HG03045 (cell line): Measurements from ENCODE around the gene SYNGR2.
A peak's percentile ranks its signal among the peaks of the same experiment; 100 is the strongest.

Experiments
- ATAC-seq: cut with Tn5 transposase; IDR thresholded peaks from one replicate; pipeline ENCODE4 v1.9.1; 2021; ENCODE audit warnings: mild to moderate bottlenecking, moderate library complexity; ENCODE audit not compliant: unreplicated experiment

Gene SYNGR2

DNA sequence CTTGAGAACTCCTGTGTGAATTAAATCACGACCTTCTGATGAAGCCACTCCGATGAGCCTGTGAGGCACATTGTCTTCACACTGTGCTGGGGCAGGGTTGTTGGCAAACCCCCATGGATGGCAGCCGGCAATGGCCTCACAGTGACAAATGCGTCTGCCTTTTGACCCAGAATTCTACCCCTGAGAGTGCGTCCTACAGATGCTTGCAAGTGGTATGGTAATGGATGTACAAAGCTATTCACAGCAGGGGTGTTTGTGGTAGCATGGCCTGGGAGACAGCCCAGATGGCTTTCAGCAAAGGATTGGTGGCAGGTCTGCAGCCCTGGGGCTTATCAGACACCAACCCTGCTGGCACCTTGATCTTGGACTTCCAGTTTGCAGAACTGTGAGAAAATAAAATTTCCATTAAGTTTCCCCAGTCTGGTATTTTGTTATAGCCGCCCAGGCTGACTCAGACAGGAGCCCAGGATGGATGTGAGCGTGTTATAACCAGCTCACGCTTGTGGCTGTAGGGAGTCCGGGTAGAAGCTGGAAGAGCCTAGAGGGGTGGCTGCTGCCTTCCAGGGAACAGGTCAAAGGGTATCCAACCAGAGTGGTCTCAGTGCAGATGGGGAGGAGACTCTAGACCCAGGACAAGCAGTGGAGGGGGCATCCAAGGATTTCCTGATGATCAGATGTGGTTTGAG lies 28.9 kb downstream of the SYNGR2 start:
- no peak for ATAC-seq

DNA sequence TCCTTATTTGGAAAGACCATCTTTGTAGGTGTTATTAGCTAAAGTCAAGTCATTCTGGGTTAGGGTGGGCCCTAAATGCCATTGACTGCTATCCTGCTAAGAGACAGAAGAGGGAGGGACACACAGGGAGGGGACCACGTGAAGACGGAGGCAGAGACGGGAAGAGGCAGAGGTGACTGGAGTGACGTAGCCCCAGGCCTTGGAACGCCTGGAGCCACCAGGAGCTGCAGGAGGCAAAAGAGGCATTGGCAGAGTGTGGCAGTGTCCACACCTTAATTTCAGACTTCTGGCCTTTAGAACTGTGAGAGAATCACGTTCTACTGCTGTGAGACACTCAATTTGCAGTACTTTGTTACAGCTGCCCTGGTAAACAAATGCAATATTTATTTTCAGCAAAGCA lies 32.1 kb downstream of the SYNGR2 start:
- no peak for ATAC-seq

DNA sequence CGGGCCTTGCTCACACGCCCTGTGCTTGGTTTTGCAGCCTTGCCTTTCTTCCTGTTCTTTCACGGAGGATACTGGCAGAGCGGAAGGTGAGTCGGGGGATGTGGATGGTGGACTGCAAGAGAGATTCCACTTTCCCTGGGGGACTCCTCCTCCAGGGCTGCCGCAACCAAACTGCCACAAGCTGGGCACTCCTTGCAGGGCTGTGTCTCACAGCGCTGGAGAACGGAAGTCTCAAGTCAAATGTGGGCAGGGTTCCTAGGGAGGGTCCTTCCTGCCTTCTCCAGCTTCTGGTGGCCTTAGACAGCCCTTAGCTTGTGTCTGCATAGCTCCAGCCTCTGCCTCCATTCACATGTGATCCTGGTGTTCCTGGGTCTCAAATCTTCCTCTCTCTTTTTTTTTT lies 34.3 kb downstream of the SYNGR2 start:
- no peak for ATAC-seq

DNA sequence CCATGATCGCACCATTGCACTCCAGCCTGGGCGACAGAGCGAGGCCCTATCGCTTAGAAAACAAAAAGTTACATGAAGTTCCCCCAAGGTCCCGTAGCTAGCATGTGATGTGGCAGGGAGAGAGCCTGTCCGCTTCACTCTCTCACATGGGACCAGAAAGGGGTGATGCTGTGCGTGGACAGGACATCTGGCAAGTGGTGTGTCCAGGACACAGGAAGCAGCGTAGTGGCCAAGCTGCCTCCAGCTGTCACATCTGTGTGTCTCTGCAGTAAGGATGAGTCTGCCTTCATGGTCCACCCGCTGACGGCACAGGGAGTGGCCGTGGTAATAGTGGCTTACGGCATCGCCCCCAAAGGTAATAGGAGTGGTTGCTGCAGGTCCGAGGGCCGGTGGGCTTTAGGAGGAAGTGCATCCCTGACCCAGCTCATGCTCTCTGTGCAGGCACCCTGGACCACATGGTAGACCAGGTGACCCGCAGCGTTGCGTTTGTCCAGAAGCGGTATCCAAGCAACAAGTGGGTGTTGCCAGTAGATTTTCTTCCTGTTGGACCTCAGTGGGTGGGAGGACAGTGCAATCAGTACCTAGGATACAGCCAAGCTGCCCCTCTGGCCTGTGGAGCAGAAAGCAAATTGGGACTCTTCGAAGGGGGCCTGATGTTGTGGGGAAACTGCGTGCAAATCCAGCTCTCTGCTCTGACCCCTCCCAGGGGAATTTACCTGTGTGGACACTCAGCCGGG lies 36.2 kb downstream of the SYNGR2 start:
- no peak for ATAC-seq

DNA sequence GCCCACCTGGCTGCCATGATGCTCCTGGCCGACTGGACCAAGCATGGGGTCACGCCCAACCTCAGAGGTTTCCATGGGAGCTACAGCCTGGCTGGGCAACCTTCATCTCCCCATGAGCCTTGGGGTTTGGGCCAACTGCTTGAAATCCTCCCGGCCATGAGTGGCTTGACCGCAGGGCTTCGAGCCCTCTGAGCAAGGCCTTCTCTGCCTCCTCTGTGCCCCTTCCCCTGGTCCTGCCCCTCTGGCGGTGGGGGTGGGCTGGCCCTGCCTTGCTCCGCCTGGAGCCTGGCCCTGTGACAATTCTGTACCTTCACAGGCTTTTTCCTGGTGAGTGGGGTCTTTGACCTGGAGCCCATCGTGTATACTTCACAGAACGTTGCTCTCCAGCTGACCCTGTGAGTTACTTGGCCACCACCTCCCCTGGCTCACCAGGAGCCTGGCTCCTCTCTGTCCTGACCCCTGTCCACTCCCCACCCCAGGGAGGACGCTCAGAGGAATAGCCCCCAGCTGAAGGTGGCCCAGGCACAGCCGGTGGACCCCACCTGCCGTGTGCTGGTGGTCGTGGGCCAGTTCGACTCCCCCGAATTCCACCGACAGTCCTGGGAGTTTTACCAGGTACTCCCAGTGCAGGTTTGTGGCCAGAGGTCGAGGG lies 36.9 kb downstream of the SYNGR2 start:
- no peak for ATAC-seq

DNA sequence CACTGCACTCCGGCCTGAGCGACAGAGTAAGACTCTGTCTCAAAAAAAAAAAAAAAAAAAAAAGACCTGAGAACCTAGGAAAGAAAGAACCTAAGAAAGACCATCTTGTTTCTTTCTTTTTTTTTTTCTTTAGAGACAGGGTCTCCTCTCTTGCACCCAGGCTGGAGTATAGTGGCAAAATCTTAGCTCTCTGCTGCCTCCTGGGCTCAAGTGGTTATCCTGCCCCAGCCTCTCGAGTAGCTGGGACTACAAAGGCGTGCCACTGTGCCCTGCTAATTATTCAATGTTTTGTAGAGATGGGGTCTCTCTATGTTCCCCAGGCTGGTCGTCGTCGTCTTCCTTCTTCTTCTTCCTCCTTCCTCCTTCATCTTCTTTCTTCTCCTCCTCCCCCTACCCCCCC lies 37.9 kb downstream of the SYNGR2 start:
- no peak for ATAC-seq

DNA sequence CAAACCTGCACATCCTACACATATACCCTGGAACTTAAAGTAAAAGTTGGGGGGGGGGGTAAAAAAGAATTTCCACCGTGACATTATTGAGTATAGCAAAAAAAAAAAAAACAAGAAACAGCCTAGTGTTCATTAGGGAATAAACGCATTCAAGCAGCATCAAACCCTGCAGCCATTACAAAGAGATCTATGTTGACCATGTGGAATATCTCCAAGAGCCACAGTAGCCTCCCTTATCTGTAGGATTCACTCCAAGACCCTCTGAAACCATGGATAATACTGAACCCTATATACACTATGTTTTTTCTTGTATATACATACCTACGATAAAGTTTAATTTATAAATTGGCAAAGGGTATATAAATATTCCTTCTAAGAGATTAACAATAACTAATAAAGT lies 40.1 kb downstream of the SYNGR2 start:
- no peak for ATAC-seq

DNA sequence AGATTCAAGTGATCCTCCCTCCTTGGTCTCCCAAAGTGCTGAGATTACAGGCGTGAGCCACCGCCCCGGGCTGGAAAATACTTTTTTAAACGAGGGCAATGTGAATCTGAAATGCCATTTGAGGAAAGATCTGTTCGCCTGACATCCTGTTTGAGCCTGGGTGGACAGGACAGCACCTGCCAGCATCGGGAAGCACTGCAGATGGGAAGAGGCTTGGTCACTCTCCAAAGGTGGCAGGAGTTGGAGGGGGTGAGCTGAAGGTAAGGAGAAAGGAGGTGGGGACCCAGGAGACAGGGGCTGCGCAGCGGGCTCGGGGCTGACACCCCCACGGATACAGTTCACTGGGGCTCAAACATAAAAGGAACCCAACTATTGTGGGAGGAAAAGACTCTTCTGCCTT lies 41.7 kb downstream of the SYNGR2 start:
- no peak for ATAC-seq

DNA sequence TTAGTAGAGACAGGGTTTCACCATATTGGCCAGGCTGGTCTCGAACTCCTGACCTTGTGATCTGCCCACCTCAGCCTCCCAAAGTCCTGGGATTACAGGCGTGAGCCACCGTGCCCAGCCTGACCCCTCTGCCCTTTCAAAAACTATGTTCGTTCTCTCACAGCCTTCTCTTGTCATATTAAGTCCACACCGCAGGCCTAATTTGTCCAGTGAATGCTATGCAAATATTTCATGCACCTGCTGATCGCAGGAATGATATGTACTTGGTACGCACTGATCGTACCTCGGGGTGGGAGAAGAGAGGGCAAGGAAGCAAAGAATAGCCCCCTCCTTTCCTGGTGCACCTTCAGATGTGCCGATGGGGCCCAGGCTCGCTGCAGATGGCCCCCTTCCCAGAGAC lies 42.7 kb downstream of the SYNGR2 start:
- ATAC-seq = no peak

DNA sequence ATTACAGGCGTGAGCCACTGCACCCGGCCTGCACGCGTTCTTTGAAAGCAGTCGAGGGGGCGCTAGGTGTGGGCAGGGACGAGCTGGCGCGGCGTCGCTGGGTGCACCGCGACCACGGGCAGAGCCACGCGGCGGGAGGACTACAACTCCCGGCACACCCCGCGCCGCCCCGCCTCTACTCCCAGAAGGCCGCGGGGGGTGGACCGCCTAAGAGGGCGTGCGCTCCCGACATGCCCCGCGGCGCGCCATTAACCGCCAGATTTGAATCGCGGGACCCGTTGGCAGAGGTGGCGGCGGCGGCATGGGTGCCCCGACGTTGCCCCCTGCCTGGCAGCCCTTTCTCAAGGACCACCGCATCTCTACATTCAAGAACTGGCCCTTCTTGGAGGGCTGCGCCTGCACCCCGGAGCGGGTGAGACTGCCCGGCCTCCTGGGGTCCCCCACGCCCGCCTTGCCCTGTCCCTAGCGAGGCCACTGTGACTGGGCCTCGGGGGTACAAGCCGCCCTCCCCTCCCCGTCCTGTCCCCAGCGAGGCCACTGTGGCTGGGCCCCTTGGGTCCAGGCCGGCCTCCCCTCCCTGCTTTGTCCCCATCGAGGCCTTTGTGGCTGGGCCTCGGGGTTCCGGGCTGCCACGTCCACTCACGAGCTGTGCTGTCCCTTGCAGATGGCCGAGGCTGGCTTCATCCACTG lies 45.8 kb downstream of the SYNGR2 start, which contains the start of gene BIRC5:
Gene BIRC5, plus strand, starts transcription at position 238 of the 690 bp plus-strand sequence. Its CDS starts 64 bp downstream, at position 302.
- ATAC-seq = peak; percentile 86

DNA sequence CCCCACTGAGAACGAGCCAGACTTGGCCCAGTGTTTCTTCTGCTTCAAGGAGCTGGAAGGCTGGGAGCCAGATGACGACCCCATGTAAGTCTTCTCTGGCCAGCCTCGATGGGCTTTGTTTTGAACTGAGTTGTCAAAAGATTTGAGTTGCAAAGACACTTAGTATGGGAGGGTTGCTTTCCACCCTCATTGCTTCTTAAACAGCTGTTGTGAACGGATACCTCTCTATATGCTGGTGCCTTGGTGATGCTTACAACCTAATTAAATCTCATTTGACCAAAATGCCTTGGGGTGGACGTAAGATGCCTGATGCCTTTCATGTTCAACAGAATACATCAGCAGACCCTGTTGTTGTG lies 46.3 kb downstream of the SYNGR2 start:
- ATAC-seq = no peak

GRCh38 chr17:78219396-78220150 lies 51.2 kb downstream of the SYNGR2 start:
- no peak for ATAC-seq
